Astrocyte (in vitro differentiated cells and primary cell): Measurements from ENCODE around the gene EMX1. TPM values are rescaled to one million over a fixed set of nuclear protein-coding genes. Genes with fewer than 3 reads are reported as not detected.

ENCODE experiments used
- DNase-seq: peaks from one replicate; pipeline ENCODE4 v3.0.0-alpha.2; 2010; ENCODE audit warnings: low read depth
- FAIRE-seq: peaks from 2 replicates; lab custom pipeline; 2011; peaks lifted over from hg19 to GRCh38; lab: Jason Lieb, UNC
- H2AFZ ChIP-seq: 2 replicates; pipeline ENCODE4 v1.6.0; 2012; ENCODE audit warnings: low read depth, low read length, inconsistent platforms
- H3K27ac ChIP-seq: 2 replicates; pipeline ENCODE4 v1.5.1; 2011; ENCODE audit warnings: low read depth, low read length, inconsistent platforms
- H3K27me3 ChIP-seq: 2 replicates; pipeline ENCODE4 v1.6.0; 2011; ENCODE audit warnings: low read length, inconsistent platforms; ENCODE audit not compliant: insufficient read depth
- H3K36me3 ChIP-seq: 2 replicates; pipeline ENCODE4 v1.5.1; 2011; ENCODE audit warnings: low read length, inconsistent platforms; ENCODE audit not compliant: insufficient read depth
- H3K4me1 ChIP-seq: 2 replicates; pipeline ENCODE4 v1.5.1; 2011; ENCODE audit warnings: low read length, inconsistent platforms; ENCODE audit not compliant: insufficient read depth
- H3K4me2 ChIP-seq: 2 replicates; pipeline ENCODE4 v1.6.0; 2012; ENCODE audit warnings: low read length, inconsistent platforms
- H3K4me3 ChIP-seq: 2 replicates; pipeline ENCODE4 v1.5.1; 2011; ENCODE audit warnings: low read depth, mild to moderate bottlenecking, low read length, inconsistent platforms; ENCODE audit not compliant: insufficient read depth
- H3K79me2 ChIP-seq: 2 replicates; pipeline ENCODE4 v1.6.0; 2012; ENCODE audit warnings: mild to moderate bottlenecking, low read length, inconsistent platforms; ENCODE audit not compliant: insufficient read depth
- H3K9ac ChIP-seq: 2 replicates; pipeline ENCODE4 v1.6.0; 2012; ENCODE audit warnings: mild to moderate bottlenecking, low read length, inconsistent platforms
- H3K9me3 ChIP-seq: 2 replicates; pipeline ENCODE4 v1.5.1; 2012; ENCODE audit warnings: low read depth, mild to moderate bottlenecking, low read length, inconsistent platforms; ENCODE audit not compliant: insufficient read depth
- H4K20me1 ChIP-seq: 2 replicates; pipeline ENCODE4 v1.6.0; 2012; ENCODE audit warnings: low read length, inconsistent platforms; ENCODE audit not compliant: insufficient read depth
- H3K27ac Mint-ChIP-seq: one replicate; pipeline ENCODE4 v1.8.0; 2021; ENCODE audit warnings: mild to moderate bottlenecking, mixed read lengths; ENCODE audit not compliant: unreplicated experiment
- H3K27me3 Mint-ChIP-seq: one replicate; pipeline ENCODE4 v1.8.0; 2021; ENCODE audit warnings: low read depth, mixed read lengths; ENCODE audit not compliant: unreplicated experiment
- H3K36me3 Mint-ChIP-seq: one replicate; pipeline ENCODE4 v1.8.0; 2021; ENCODE audit warnings: low read depth, mixed read lengths; ENCODE audit not compliant: unreplicated experiment
- H3K4me1 Mint-ChIP-seq: one replicate; pipeline ENCODE4 v1.8.0; 2021; ENCODE audit warnings: low read depth, mixed read lengths; ENCODE audit not compliant: unreplicated experiment
- H3K4me3 Mint-ChIP-seq: one replicate; pipeline ENCODE4 v1.8.0; 2021; ENCODE audit warnings: mild to moderate bottlenecking, moderate library complexity, mixed read lengths; ENCODE audit not compliant: unreplicated experiment
- H3K9me3 Mint-ChIP-seq: one replicate; pipeline ENCODE4 v1.8.0; 2021; ENCODE audit warnings: mild to moderate bottlenecking, mixed read lengths; ENCODE audit not compliant: unreplicated experiment
- CTCF ChIP-seq: IDR thresholded peaks from 2 replicates; pipeline ENCODE4 v1.5.1; 2011; ENCODE audit warnings: low read depth, mild to moderate bottlenecking, inconsistent platforms, low read length, moderate library complexity; ENCODE audit not compliant: insufficient read depth
- EZH2 ChIP-seq: IDR thresholded peaks from 2 replicates; pipeline ENCODE4 v1.6.1; 2012; ENCODE audit warnings: mild to moderate bottlenecking, low read length, inconsistent platforms; ENCODE audit not compliant: insufficient read depth
- total RNA-seq: library from RNA; stranded (reverse); gene quantifications from 2 replicates; pipeline ENCODE4 v1.2.1, GENCODE V29; 2021

EMX1 gene
- total RNA-seq, 1 donor from 2014 or later, result 0.48 TPM

GRCh38 chr2:72931280-72931910, 14.1 kb downstream of the EMX1 start:
- peaks cover 37% of the 10 kb centered on the region for H3K27me3 ChIP-seq
- peaks cover 13% of the 10 kb centered on the region for H4K20me1 ChIP-seq
- H3K9ac ChIP-seq, result no peak overlapping the region
- H3K4me2 ChIP-seq, result peak overlapping the region; percentile 38
- FAIRE-seq (no peak), DNase-seq (peak; percentile 37)
- peak overlapping the region; percentile 1 for H2AFZ ChIP-seq
- peaks cover 15% of the 10 kb centered on the region for H3K4me1 ChIP-seq
- H3K36me3 ChIP-seq, result no peaks in the 10 kb centered on the region
- Mint-ChIP-seq H3K27me3 (peaks cover 35% of the 10 kb centered on the region), H3K36me3 (peaks cover 5% of the 10 kb centered on the region), H3K4me3 (no peak overlapping the region), H3K27ac (no peak overlapping the region), H3K4me1 (peaks cover 4% of the 10 kb centered on the region), H3K9me3 (no peaks in the 10 kb centered on the region)
- no peak overlapping the region for H3K27ac ChIP-seq
- H3K9me3 ChIP-seq, result no peaks in the 10 kb centered on the region
- H3K79me2 ChIP-seq, result no peaks in the 10 kb centered on the region
- no peak for TF ChIP-seq CTCF
- no peak for TF ChIP-seq EZH2
- no peak overlapping the region for H3K4me3 ChIP-seq

- Histone ChIP-seq H3K9ac (no peak overlapping the region), H3K36me3 (no peaks in the 10 kb centered on the region), H3K79me2 (no peaks in the 10 kb centered on the region), H3K27me3 (peaks cover 29% of the 10 kb centered on the region), H3K4me1 (peaks cover 15% of the 10 kb centered on the region), H3K4me2 (peak overlapping the region; percentile 38), H4K20me1 (peaks cover 13% of the 10 kb centered on the region), H3K4me3 (no peak overlapping the region), H3K27ac (no peak overlapping the region), H2AFZ (no peak overlapping the region), H3K9me3 (no peaks in the 10 kb centered on the region)
- Mint-ChIP-seq H3K4me1 (peaks cover 4% of the 10 kb centered on the region), H3K36me3 (peaks cover 5% of the 10 kb centered on the region), H3K27me3 (peaks cover 43% of the 10 kb centered on the region), H3K27ac (no peak overlapping the region), H3K4me3 (no peak overlapping the region), H3K9me3 (no peaks in the 10 kb centered on the region)
- peak; percentile 20 for DNase-seq
- no peak for FAIRE-seq
- TF ChIP-seq EZH2, result no peak
Measured at GRCh38 chr2:72932045-72932740, 14.9 kb downstream of the EMX1 start.

- Histone ChIP-seq H3K9me3 (no peaks in the 10 kb centered on the region), H3K27me3 (peaks cover 23% of the 10 kb centered on the region), H3K79me2 (no peaks in the 10 kb centered on the region), H2AFZ (no peak overlapping the region), H3K4me3 (no peak overlapping the region), H3K4me1 (peaks cover 15% of the 10 kb centered on the region), H3K27ac (no peak overlapping the region), H3K4me2 (no peak overlapping the region), H4K20me1 (peaks cover 13% of the 10 kb centered on the region), H3K36me3 (no peaks in the 10 kb centered on the region), H3K9ac (no peak overlapping the region)
- Mint-ChIP-seq H3K4me1 (peaks cover 4% of the 10 kb centered on the region), H3K9me3 (peaks cover under 1% of the 10 kb centered on the region), H3K27ac (no peak overlapping the region), H3K27me3 (peaks cover 46% of the 10 kb centered on the region), H3K4me3 (no peak overlapping the region), H3K36me3 (peaks cover 5% of the 10 kb centered on the region)
- no peak for DNase-seq
- no peak for TF ChIP-seq CTCF
- no peak for FAIRE-seq
Measured at GRCh38 chr2:72932805-72933204, 15.5 kb downstream of the EMX1 start.
